ENCODE data around the gene GARRE1. TPM values are rescaled to one million over a fixed set of nuclear protein-coding genes. Genes with fewer than 3 reads are reported as not detected.

GARRE1 gene
- total RNA-seq, 1 donor from 2014 or later = 69.8 TPM

GRCh38 chr19:34298891-34299520 lies 44.7 kb downstream of the GARRE1 start:
- no peak overlapping the region for H3K4me2 ChIP-seq
- no peaks in the 10 kb centered on the region for H3K79me2 ChIP-seq (ENCODE audit: low read depth)

DNA sequence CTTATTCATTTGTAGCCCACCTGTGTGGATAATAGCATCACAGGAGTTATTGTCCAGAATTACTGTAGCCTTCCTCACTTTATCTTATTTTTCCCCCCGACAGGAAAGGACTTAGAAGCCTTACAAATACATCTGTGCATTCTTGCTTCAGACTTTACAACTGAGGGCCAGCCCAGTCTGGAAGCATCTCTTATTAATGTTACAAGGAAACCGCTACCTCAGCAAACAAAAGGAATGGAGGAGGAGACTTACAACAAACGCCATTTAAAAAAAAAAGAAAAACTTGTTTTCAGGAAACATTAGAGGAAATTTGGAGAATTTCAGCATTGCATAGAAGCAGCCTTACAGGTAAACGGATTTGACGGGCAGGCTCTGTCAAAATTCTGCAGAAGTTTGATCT lies 45.2 kb downstream of the GARRE1 start:
- DNase-seq (ENCODE audit: low spot score) = no peak
- no peaks in the 10 kb centered on the region for H3K36me3 ChIP-seq
- H3K79me2 ChIP-seq (ENCODE audit: low read depth) = no peaks in the 10 kb centered on the region
- H3K9me3 ChIP-seq (ENCODE audit: low read depth) = no peaks in the 10 kb centered on the region
- no peak overlapping the region for H3K4me3 ChIP-seq
- H3K4me2 ChIP-seq = no peak overlapping the region
- no peaks in the 10 kb centered on the region for H3K27me3 ChIP-seq
- peaks cover 15% of the 10 kb centered on the region for H3K36me3 Mint-ChIP-seq
- H3K4me1 ChIP-seq = no peaks in the 10 kb centered on the region
- no peak for TF ChIP-seq EZH2phosphoT487 (IDR thresholded peaks at IDR 0.05)
- no peak for TF ChIP-seq EZH2 (IDR thresholded peaks at IDR 0.05)
- TF ChIP-seq CTCF (IDR thresholded peaks at IDR 0.05) = no peak
- no peak overlapping the region for H3K27ac ChIP-seq
- no peaks in the 10 kb centered on the region for H3F3A ChIP-seq (ENCODE audit: low read depth)
- H3K9me3 Mint-ChIP-seq = no peaks in the 10 kb centered on the region
- no peaks in the 10 kb centered on the region for H3K4me1 Mint-ChIP-seq
- H3K27ac Mint-ChIP-seq = peak overlapping the region; percentile 10
- no peaks in the 10 kb centered on the region for H3K27me3 Mint-ChIP-seq (ENCODE audit: insufficient read depth, low read depth)
- H2AFZ ChIP-seq (replicated peaks) = no peak overlapping the region
- H3K4me3 Mint-ChIP-seq = no peak overlapping the region
- H4K20me1 ChIP-seq (ENCODE audit: low read depth) = peaks cover 12% of the 10 kb centered on the region
- H3K9ac ChIP-seq = no peak overlapping the region

More at GRCh38 chr19:34298891-34299520, 44.7 kb downstream of the GARRE1 start:
- DNase-seq (ENCODE audit: low spot score) = no peak
- Histone ChIP-seq H3K27me3 (no peaks in the 10 kb centered on the region), H3K9ac (no peak overlapping the region), H3K4me1 (no peaks in the 10 kb centered on the region), H3K9me3 (ENCODE audit: low read depth) (no peaks in the 10 kb centered on the region), H3K36me3 (no peaks in the 10 kb centered on the region), H3F3A (ENCODE audit: low read depth) (no peaks in the 10 kb centered on the region), H3K4me3 (no peak overlapping the region), H2AFZ (replicated peaks) (no peak overlapping the region), H3K27ac (no peak overlapping the region), H4K20me1 (ENCODE audit: low read depth) (peaks cover 12% of the 10 kb centered on the region)
- TF ChIP-seq EZH2 (IDR thresholded peaks at IDR 0.05) (no peak), CTCF (IDR thresholded peaks at IDR 0.05) (no peak), EZH2phosphoT487 (IDR thresholded peaks at IDR 0.05) (no peak)
- Mint-ChIP-seq H3K4me3 (no peak overlapping the region), H3K4me1 (no peaks in the 10 kb centered on the region), H3K27me3 (ENCODE audit: insufficient read depth, low read depth) (no peaks in the 10 kb centered on the region), H3K9me3 (no peaks in the 10 kb centered on the region), H3K36me3 (peaks cover 15% of the 10 kb centered on the region), H3K27ac (no peak overlapping the region)

DNA sequence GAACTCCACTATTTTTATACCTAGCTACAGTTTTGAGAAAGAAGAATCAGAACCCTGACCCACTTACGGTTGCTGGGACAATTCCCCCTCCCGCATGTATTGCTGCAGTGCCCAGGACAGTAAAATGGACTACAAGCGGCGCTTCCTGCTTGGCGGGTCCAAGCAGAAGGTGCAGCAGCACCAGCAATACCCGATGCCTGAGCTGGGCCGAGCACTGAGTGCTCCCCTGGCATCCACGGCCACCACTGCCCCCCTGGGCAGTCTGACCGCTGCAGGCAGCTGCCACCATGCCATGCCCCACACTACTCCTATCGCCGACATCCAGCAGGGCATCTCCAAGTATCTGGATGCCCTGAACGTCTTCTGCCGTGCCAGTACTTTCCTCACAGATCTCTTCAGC lies 46.0 kb downstream of the GARRE1 start:
- no peak overlapping the region for H3K4me3 Mint-ChIP-seq
- Histone ChIP-seq H3K9ac (no peak overlapping the region), H3F3A (ENCODE audit: low read depth) (peaks cover 3% of the 10 kb centered on the region), H3K4me3 (no peak overlapping the region), H3K79me2 (ENCODE audit: low read depth) (no peaks in the 10 kb centered on the region), H3K27me3 (no peaks in the 10 kb centered on the region), H3K27ac (no peak overlapping the region), H3K36me3 (no peaks in the 10 kb centered on the region), H3K9me3 (ENCODE audit: low read depth) (no peaks in the 10 kb centered on the region), H3K4me2 (no peak overlapping the region), H4K20me1 (ENCODE audit: low read depth) (peaks cover 18% of the 10 kb centered on the region), H3K4me1 (peaks cover 4% of the 10 kb centered on the region), H2AFZ (replicated peaks) (no peak overlapping the region)
- TF ChIP-seq EZH2phosphoT487 (IDR thresholded peaks at IDR 0.05) = no peak
- TF ChIP-seq CTCF (IDR thresholded peaks at IDR 0.05) = no peak
- no peak for TF ChIP-seq EZH2 (IDR thresholded peaks at IDR 0.05)
- H3K9me3 Mint-ChIP-seq = no peaks in the 10 kb centered on the region
- DNase-seq (ENCODE audit: low spot score) = no peak
- H3K27ac Mint-ChIP-seq = no peak overlapping the region
- peaks cover 5% of the 10 kb centered on the region for H3K4me1 Mint-ChIP-seq
- H3K36me3 Mint-ChIP-seq = peaks cover 15% of the 10 kb centered on the region
- no peaks in the 10 kb centered on the region for H3K27me3 Mint-ChIP-seq (ENCODE audit: insufficient read depth, low read depth)
